NT2/D1 (cell line): ENCODE data around the gene LHFPL3.

Source experiments
- DNase-seq: peaks from one replicate; pipeline ENCODE4 v3.0.0-alpha.2; 2011; ENCODE audit warnings: low read depth, low spot score
- H3K27me3 ChIP-seq: 2 replicates; pipeline ENCODE4 v1.6.0; 2011; ENCODE audit warnings: mild to moderate bottlenecking; ENCODE audit not compliant: insufficient read length, insufficient read depth
- H3K36me3 ChIP-seq: 2 replicates; pipeline ENCODE4 v1.6.1; 2011; ENCODE audit warnings: mild to moderate bottlenecking, low read length, mixed read lengths; ENCODE audit not compliant: insufficient read depth, insufficient read length
- H3K4me1 ChIP-seq: 2 replicates; pipeline ENCODE4 v1.5.1; 2011; ENCODE audit not compliant: insufficient read depth, insufficient read length
- H3K4me3 ChIP-seq: 2 replicates; pipeline ENCODE4 v1.5.1; 2011; ENCODE audit warnings: low read depth; ENCODE audit not compliant: insufficient read length
- H3K9ac ChIP-seq: 2 replicates; pipeline ENCODE4 v1.6.0; 2011; ENCODE audit warnings: low read depth; ENCODE audit not compliant: insufficient read length
- H3K9me3 ChIP-seq: 2 replicates; pipeline ENCODE4 v1.5.1; 2011; ENCODE audit warnings: mild to moderate bottlenecking, low read length; ENCODE audit not compliant: insufficient read depth
- SUZ12 ChIP-seq: IDR thresholded peaks from 2 replicates; pipeline ENCODE4 v1.6.1; 2011; ENCODE audit not compliant: insufficient read length, insufficient read depth; ENCODE audit errors: extremely low read depth
- YY1 ChIP-seq: IDR thresholded peaks from 2 replicates; pipeline ENCODE4 v1.6.1; 2011; ENCODE audit not compliant: insufficient read length, insufficient read depth
- ZNF274 ChIP-seq: IDR thresholded peaks from 2 replicates; pipeline ENCODE4 v1.6.1; 2011; ENCODE audit warnings: mild to moderate bottlenecking, low read depth, low read length

The LHFPL3 gene

DNA sequence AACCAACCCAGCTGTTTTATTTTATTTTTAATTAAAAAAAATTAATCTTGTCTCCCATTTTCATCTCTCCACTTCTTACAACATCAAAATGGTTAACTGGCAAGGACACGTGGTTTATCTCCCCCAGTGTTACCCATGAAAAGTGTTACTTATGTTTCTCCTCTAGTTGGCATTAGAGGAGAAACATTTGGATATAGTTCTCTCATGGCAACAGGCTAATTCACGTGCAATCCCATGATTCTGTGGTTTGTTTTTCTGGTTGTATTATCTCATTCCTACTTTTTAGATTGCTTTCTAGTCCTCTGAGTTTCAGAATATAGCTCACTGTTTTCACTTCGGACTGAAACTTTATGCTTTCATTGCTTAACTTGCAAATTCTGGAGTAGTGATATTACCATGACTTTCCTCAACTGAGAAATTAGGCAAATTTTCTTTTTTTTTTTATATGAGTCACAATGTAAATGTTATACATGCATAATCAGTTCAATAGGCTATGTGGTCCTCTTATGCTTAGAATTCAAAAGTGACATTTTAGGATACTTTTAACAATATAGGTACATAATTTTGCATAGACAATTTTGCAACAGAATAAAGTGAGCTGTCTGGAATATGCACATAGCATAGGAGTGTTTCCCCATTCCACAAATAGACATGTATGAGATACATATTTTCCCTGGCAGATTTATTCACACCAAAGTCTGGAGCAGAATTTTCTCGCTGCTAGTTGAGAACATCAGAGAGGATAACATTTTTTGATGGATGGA is 43.0 kb downstream of the LHFPL3 start:
- no peak for TF ChIP-seq ZNF274
- no peak for TF ChIP-seq SUZ12
- no peak for TF ChIP-seq YY1
- DNase-seq: no peak
- no peaks in the 10 kb centered on the region for H3K27me3 ChIP-seq
- H3K9me3 ChIP-seq: no peaks in the 10 kb centered on the region
- H3K4me1 ChIP-seq: no peaks in the 10 kb centered on the region
- no peak overlapping the region for H3K4me3 ChIP-seq
- H3K9ac ChIP-seq: no peak overlapping the region
- H3K36me3 ChIP-seq: no peaks in the 10 kb centered on the region

DNA sequence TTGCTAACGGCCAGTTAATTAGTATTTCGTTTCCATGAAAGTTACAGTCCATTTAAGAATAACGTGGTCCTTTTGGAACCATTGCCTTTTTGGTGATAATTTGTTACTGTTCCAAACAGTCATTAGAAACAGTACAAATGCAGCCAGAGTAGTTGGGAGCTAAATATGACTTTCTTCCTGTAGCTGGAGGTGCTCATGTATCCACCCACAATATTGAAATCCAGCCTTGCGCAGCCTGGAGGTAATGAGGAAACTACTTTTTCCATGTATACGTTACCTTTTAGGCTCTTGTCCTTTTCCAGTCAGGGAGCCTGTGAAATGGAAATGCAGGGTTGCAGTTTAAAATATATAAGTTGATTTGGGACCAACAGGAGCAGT is 43.6 kb downstream of the LHFPL3 start:
- DNase-seq: no peak
- Histone ChIP-seq H3K9ac (no peak overlapping the region), H3K9me3 (no peaks in the 10 kb centered on the region)

DNA sequence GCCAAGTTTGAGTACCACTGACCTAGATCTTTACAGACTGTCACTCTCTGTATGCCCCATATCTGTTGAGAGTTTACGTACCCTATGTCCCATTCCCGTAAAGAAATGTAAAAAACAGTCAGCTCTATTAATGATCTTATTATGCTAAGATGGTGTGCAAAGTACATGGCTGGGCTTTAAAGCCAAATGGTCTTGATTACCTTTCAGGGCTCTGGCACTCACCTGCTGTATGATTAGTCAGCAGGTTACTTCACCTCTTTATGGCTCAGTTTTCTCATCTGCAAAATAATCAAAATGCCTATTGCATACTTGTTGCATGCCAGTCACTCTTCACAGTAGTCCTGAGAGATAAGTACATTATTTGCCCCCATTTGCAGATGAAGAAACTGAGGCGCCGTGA is 54.2 kb downstream of the LHFPL3 start:
- Histone ChIP-seq H3K4me1 (no peaks in the 10 kb centered on the region), H3K27me3 (no peaks in the 10 kb centered on the region), H3K36me3 (no peaks in the 10 kb centered on the region), H3K4me3 (no peak overlapping the region), H3K9me3 (no peaks in the 10 kb centered on the region), H3K9ac (no peak overlapping the region)
- TF ChIP-seq ZNF274: no peak
- no peak for TF ChIP-seq SUZ12
- no peak for TF ChIP-seq YY1
- DNase-seq: no peak

More for the DNA sequence above, 43.6 kb downstream of the LHFPL3 start:
- Histone ChIP-seq H3K4me3 (no peak overlapping the region), H3K27me3 (no peaks in the 10 kb centered on the region), H3K4me1 (no peaks in the 10 kb centered on the region), H3K36me3 (no peaks in the 10 kb centered on the region)
- TF ChIP-seq YY1 (no peak), ZNF274 (no peak), SUZ12 (no peak)

DNA sequence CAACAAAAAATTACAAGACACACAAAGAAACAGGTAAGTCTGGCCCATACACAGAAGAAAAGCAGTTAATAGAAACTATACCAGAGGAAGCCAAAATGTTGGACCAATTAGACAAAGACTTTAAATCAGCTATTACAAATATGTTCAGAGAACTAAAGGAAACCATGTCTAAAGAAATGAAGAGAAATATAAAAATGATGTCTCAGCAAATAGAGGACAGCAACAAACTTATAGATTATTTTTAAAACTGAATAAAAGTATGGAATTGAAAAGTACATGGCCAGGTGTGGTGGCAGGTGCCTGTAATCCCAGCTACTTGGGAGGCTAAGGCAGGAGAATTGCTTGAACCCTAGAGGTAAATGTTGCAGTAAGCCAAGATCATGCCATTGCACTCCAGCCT is 58.5 kb downstream of the LHFPL3 start:
- DNase-seq: no peak
- TF ChIP-seq ZNF274 (no peak), YY1 (no peak), SUZ12 (no peak)

DNA sequence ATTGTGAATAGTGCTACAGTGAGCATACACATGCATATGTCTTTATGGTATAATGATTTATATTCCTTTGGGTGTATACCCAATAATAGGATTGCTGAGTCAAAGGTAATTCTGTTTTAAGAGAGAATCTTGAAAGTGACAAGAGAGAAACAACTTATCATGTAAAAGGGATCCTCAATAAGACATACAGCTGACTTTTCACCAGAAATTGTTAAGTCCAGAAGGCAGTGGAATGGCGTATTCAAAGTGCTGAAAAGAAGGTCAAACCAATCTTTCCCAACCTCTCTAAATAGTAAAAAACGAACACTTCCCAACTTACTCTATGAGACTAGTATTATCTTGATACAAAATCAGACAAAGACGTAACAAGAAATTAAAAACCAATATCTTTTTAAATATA is 59.8 kb downstream of the LHFPL3 start:
- no peak for DNase-seq
- H3K9me3 ChIP-seq: no peaks in the 10 kb centered on the region
- H3K9ac ChIP-seq: no peak overlapping the region
- H3K36me3 ChIP-seq: no peaks in the 10 kb centered on the region
- no peak overlapping the region for H3K4me3 ChIP-seq
- H3K4me1 ChIP-seq: no peaks in the 10 kb centered on the region
- H3K27me3 ChIP-seq: no peaks in the 10 kb centered on the region
- TF ChIP-seq SUZ12 (no peak), ZNF274 (no peak), YY1 (no peak)

More for the DNA sequence above, 58.5 kb downstream of the LHFPL3 start:
- H3K27me3 ChIP-seq: no peaks in the 10 kb centered on the region
- no peak overlapping the region for H3K9ac ChIP-seq
- H3K4me3 ChIP-seq: no peak overlapping the region
- no peaks in the 10 kb centered on the region for H3K9me3 ChIP-seq
- H3K36me3 ChIP-seq: no peaks in the 10 kb centered on the region
- no peaks in the 10 kb centered on the region for H3K4me1 ChIP-seq

DNA sequence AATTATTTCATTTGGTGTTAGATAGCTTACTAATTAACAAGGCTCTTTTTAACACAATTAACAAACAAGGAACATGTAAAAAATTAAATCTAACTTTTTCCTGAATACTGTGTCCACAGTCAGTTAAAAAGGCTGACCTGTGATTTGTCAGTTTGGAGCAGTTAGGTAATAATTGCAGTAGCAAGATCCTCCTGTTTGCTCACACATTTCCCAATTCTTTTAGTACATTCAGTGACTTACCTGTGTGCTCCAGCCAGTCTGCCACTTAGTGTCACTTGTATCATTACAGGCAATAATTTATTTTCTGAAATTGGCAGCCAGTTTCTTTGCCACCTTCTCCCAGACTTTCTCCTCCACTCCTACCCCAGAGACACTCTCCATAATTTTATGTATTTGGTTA is 66.8 kb downstream of the LHFPL3 start:
- no peaks in the 10 kb centered on the region for H3K27me3 ChIP-seq
- no peaks in the 10 kb centered on the region for H3K9me3 ChIP-seq

DNA sequence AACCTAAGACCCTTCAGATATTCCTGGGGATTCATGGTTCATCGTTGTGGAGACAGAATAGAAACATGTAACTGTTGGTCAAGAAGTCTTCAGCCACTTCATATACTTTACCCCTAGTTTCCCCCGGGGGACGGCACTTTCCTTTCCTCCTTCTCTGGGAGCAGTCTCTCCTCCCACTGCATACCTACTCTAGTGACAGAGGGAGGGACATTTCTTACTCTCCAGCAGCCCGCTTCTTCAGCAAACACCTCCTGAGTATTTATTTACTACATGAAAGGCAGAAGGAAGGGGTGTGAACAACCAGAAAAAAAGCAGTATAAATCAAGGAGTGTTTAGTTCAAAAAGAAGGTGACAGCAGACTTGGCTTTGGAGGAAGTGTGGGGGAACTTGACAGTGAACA is 69.0 kb downstream of the LHFPL3 start:
- Histone ChIP-seq H3K27me3 (no peaks in the 10 kb centered on the region), H3K4me1 (no peaks in the 10 kb centered on the region), H3K4me3 (no peak overlapping the region), H3K9ac (no peak overlapping the region), H3K36me3 (no peaks in the 10 kb centered on the region), H3K9me3 (no peaks in the 10 kb centered on the region)
- TF ChIP-seq YY1 (no peak), SUZ12 (no peak), ZNF274 (no peak)
- DNase-seq: no peak

More for the DNA sequence above, 66.8 kb downstream of the LHFPL3 start:
- no peak overlapping the region for H3K4me3 ChIP-seq
- H3K36me3 ChIP-seq: no peaks in the 10 kb centered on the region
- DNase-seq: no peak
- H3K9ac ChIP-seq: no peak overlapping the region
- TF ChIP-seq SUZ12 (no peak), ZNF274 (no peak), YY1 (no peak)
- no peaks in the 10 kb centered on the region for H3K4me1 ChIP-seq
